Muscle of leg (tissue), 11 donors: ENCODE measurements around the gene MAB21L1. TPM values are rescaled to one million over a fixed set of nuclear protein-coding genes. Genes with fewer than 3 reads are reported as not detected.
A peak's percentile ranks its signal among the peaks of the same experiment; 100 is the strongest.

ENCODE experiments used
- DNase-seq: peaks from one replicate; pipeline ENCODE4 v3.0.0; 2013
- H3K27ac ChIP-seq: one replicate; pipeline ENCODE4 v1.5.1; 2013; ENCODE audit warnings: mild to moderate bottlenecking, low read length, control low read depth
- H3K27me3 ChIP-seq: one replicate; pipeline ENCODE4 v1.6.1; 2013; ENCODE audit warnings: low read length; ENCODE audit not compliant: control insufficient read depth, insufficient read depth
- H3K36me3 ChIP-seq: one replicate; pipeline ENCODE4 v1.6.1; 2013; ENCODE audit warnings: low read length; ENCODE audit not compliant: control insufficient read depth, insufficient read depth
- H3K4me1 ChIP-seq: one replicate; pipeline ENCODE4 v1.6.1; 2013; ENCODE audit warnings: low read length; ENCODE audit not compliant: control insufficient read depth, insufficient read depth
- H3K4me3 ChIP-seq: one replicate; pipeline ENCODE4 v1.5.1; 2013; ENCODE audit warnings: low read length, control low read depth
- H3K9me3 ChIP-seq: replicated peaks from 2 replicates; pipeline ENCODE4 v1.6.1; 2013; ENCODE audit warnings: low read depth, low read length; ENCODE audit not compliant: control insufficient read depth
- WGBS: methylation state at CpG from one replicate; pipeline ENCODE4 v1.1.5; 2013; ENCODE audit warnings: missing lambda C conversion rate; ENCODE audit not compliant: insufficient coverage; 5-methylcytosine and 5-hydroxymethylcytosine counted together
- polyA plus RNA-seq, 8 donors: library from polyadenylated mRNA; unstranded; fragments of 120-200 nt; gene quantifications; one replicate each; pipeline versions ENCODE4 v1.2.1 to v1.2.3, GENCODE V29; 2013; ENCODE audit warnings: inconsistent platforms in 1 of 8, low replicate concordance in 1 of 8; ENCODE audit not compliant: insufficient read length in 8 of 8, insufficient read depth in 1 of 8
- total RNA-seq: library from RNA; stranded (reverse); fragments of 120-200 nt; gene quantifications from one replicate; pipeline ENCODE4 v1.2.4, GENCODE V29; 2013

Gene MAB21L1
- total and polyA plus RNA-seq, 9 donors, result 9.0 to 19.5 (median 14.8) TPM

- no peaks in the 10 kb centered on the region for H3K27me3 ChIP-seq
- DNase-seq, result no peak
- H3K4me1 ChIP-seq, result no peaks in the 10 kb centered on the region
- no peak overlapping the region for H3K27ac ChIP-seq
- 100% methylated on average over 1 of the region's 3 CpGs for WGBS
- H3K9me3 ChIP-seq, result no peaks in the 10 kb centered on the region
- no peaks in the 10 kb centered on the region for H3K36me3 ChIP-seq
- no peak overlapping the region for H3K4me3 ChIP-seq
Observed at GRCh38 chr13:35457258-35457657, 19.2 kb downstream of the MAB21L1 start.

DNA sequence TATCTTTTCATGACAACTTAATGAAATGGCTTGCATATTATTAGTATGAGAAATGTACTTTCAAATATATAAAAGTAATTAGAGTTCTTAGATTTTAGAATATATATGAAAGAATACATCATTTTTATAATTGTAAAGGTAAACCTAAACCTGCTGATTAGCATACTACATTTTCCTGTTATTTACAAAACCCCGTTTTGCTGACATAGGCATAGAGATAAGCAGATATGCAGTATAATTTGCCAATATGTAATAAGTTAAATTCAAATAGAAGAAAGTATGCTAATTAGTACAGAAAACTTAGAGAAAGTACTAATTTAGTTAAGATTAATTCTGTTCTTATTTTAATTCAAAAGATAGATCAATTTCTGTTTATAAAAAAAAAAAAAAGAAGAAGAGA is 21.5 kb downstream of the MAB21L1 start:
- Histone ChIP-seq H3K27me3 (no peaks in the 10 kb centered on the region), H3K4me3 (no peak overlapping the region), H3K27ac (no peak overlapping the region), H3K36me3 (no peaks in the 10 kb centered on the region), H3K9me3 (no peaks in the 10 kb centered on the region), H3K4me1 (no peaks in the 10 kb centered on the region)
- WGBS, result no CpG with 5 or more reads among the region's 1 CpG
- no peak for DNase-seq

DNA sequence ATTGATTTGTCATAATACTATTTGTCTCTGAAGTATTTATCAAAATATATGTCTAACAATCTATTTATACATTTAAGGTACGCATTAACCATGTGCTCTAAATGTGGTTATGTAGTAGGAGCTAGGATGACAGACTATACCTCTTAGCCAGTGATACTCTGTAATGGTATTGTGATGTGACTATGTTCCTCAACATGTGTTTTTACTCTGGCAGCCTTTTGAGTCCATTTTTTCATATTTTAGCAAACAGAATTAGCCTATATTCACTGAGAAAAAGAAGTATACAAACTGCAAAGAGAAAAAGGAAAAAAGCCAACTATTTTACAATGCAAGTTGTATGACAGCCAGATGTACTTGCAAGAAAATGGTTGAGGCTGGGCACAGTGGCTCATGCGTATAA is 26.7 kb downstream of the MAB21L1 start:
- Histone ChIP-seq H3K36me3 (no peaks in the 10 kb centered on the region), H3K27me3 (no peaks in the 10 kb centered on the region), H3K4me3 (no peak overlapping the region), H3K4me1 (no peaks in the 10 kb centered on the region), H3K9me3 (no peaks in the 10 kb centered on the region), H3K27ac (no peak overlapping the region)
- no CpG with 5 or more reads among the region's 2 CpGs for WGBS
- peak; percentile 72 for DNase-seq

DNA sequence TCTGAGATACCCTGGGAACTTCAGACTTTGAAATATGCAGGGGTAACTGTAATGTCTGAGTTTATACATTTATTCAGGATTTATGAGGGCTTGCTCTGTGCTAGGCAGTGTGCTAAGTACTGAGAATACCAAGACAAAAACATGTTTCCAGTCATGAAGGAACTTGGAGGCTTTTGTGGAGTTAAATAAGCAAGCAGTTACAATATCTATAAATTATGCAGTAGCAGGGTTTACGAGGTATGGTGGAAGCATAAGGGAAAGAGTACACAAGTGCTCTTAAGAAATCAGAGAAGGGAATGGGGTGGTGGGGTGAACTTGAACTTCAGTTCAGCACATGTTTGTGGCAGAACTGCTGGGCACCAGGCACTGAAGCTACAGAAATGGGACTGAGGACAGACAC is 28.0 kb downstream of the MAB21L1 start:
- H3K27ac ChIP-seq, result no peak overlapping the region
- H3K9me3 ChIP-seq, result no peaks in the 10 kb centered on the region
- 58% methylated on average over 1 of the region's 1 CpG for WGBS
- H3K4me3 ChIP-seq, result no peak overlapping the region
- H3K4me1 ChIP-seq, result no peaks in the 10 kb centered on the region
- H3K27me3 ChIP-seq, result no peaks in the 10 kb centered on the region
- DNase-seq, result no peak
- H3K36me3 ChIP-seq, result no peaks in the 10 kb centered on the region
